Astrocyte of the cerebellum (primary cell): ENCODE data around the gene DSP.

Experiments used
- DNase-seq: peaks from one replicate; pipeline ENCODE4 v3.0.0-alpha.2; 2011; ENCODE audit warnings: low read depth
- H3K4me3 ChIP-seq: 2 replicates; pipeline ENCODE4 v1.5.1; 2011; ENCODE audit warnings: mild to moderate bottlenecking, low read depth, low read length, moderate library complexity
- CTCF ChIP-seq: IDR thresholded peaks from 2 replicates; pipeline ENCODE4 v1.5.1; 2012; ENCODE audit warnings: low read length, low read depth, moderate library complexity, mild to moderate bottlenecking; ENCODE audit errors: missing control alignments
- in situ Hi-C: cut with HindIII; loops from 2 replicates; pipeline ENCODE4 v1.10.0; 2017; ENCODE audit warnings: low sequenced_read_pairs

The DSP gene, protein sequence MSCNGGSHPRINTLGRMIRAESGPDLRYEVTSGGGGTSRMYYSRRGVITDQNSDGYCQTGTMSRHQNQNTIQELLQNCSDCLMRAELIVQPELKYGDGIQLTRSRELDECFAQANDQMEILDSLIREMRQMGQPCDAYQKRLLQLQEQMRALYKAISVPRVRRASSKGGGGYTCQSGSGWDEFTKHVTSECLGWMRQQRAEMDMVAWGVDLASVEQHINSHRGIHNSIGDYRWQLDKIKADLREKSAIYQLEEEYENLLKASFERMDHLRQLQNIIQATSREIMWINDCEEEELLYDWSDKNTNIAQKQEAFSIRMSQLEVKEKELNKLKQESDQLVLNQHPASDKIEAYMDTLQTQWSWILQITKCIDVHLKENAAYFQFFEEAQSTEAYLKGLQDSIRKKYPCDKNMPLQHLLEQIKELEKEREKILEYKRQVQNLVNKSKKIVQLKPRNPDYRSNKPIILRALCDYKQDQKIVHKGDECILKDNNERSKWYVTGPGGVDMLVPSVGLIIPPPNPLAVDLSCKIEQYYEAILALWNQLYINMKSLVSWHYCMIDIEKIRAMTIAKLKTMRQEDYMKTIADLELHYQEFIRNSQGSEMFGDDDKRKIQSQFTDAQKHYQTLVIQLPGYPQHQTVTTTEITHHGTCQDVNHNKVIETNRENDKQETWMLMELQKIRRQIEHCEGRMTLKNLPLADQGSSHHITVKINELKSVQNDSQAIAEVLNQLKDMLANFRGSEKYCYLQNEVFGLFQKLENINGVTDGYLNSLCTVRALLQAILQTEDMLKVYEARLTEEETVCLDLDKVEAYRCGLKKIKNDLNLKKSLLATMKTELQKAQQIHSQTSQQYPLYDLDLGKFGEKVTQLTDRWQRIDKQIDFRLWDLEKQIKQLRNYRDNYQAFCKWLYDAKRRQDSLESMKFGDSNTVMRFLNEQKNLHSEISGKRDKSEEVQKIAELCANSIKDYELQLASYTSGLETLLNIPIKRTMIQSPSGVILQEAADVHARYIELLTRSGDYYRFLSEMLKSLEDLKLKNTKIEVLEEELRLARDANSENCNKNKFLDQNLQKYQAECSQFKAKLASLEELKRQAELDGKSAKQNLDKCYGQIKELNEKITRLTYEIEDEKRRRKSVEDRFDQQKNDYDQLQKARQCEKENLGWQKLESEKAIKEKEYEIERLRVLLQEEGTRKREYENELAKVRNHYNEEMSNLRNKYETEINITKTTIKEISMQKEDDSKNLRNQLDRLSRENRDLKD (N-terminal part only)

GRCh38 chr6:7541175-7542064, at the start of gene DSP:
Gene DSP (plus strand): TSS chr6:7541671. CDS start chr6:7541916, 245 bp downstream.
- in situ Hi-C loops: no loop called here

DNA sequence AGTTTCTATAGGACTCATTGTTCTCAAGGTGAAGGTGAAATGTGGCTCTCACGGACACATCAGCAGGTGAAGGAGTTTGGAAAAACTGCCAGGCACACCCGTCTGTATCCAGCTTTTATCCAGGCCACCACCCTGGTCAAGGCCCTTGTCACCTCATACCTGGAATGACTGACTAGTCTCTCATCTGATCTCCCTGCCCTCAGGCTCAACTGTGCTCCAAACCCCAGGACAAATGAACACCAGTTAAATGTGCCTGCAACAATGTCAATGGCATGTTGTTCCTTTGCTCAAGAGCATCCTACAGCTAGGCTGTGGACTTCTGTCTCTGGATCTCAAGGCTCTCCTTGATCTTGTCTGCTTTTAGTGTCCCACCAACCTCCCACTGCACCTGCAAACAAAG, 47.6 kb upstream of the DSP start:
- DNase-seq: no peak
- TF ChIP-seq CTCF: no peak
- in situ Hi-C loops: no loop called here

More at GRCh38 chr6:7541175-7542064, at the start of gene DSP:
- no peak for DNase-seq
- H3K4me3 ChIP-seq: peak within 1 kb of the TSS; percentile 40
- TF ChIP-seq CTCF: no peak

GRCh38 chr6:7494638-7495037, 46.8 kb upstream of the DSP start:
- no peak overlapping the region for H3K4me3 ChIP-seq
- DNase-seq: no peak
- in situ Hi-C loops: no loop called here
- no peak for TF ChIP-seq CTCF

More for the DNA sequence above, 47.6 kb upstream of the DSP start:
- no peak overlapping the region for H3K4me3 ChIP-seq

- in situ Hi-C loops: no loop called here
- H3K4me3 ChIP-seq: no peak overlapping the region
- DNase-seq: no peak
Measured at GRCh38 chr6:7496266-7496875, 45.1 kb upstream of the DSP start.

More at GRCh38 chr6:7496266-7496875, 45.1 kb upstream of the DSP start:
- no peak for TF ChIP-seq CTCF
